Prostate gland (tissue), 2 donors: ENCODE results near the gene CDH6. TPM values are rescaled to one million over a fixed set of nuclear protein-coding genes. Genes with fewer than 3 reads are reported as not detected.

Experiments
- DNase-seq: peaks from one replicate; pipeline ENCODE4 v3.0.0-alpha.2; 2019; ENCODE audit warnings: low spot score
- H3K27ac ChIP-seq, 2 donors: fragments of 200-600 bp; sonication (generic); 2 replicates each; pipeline ENCODE4 v1.5.1; 2017 to 2019
- H3K27me3 ChIP-seq: fragments of 200-600 bp; sonication (generic); replicated peaks from 2 replicates; pipeline ENCODE4 v1.5.1; 2019; ENCODE audit not compliant: insufficient read depth
- H3K36me3 ChIP-seq, 2 donors: fragments of 200-600 bp; sonication (generic); 1 replicate in 1 of 2; 2 replicates in 1 of 2; pipeline versions ENCODE4 v1.5.1 to v1.8.1; 2017 to 2019
- H3K4me1 ChIP-seq: fragments of 200-600 bp; sonication (generic); replicated peaks from 2 replicates; pipeline ENCODE4 v1.5.1; 2019
- H3K4me3 ChIP-seq, 2 donors: fragments of 200-600 bp; sonication (generic); 2 replicates each; pipeline ENCODE4 v1.5.1; 2017 to 2019
- H3K9me3 ChIP-seq: fragments of 200-600 bp; sonication (generic); 2 replicates; pipeline ENCODE4 v1.5.1; 2017
- POLR2A ChIP-seq: fragments of 450-650 bp; IDR thresholded peaks from one replicate; pipeline ENCODE4 v1.6.1; 2016; ENCODE audit warnings: antibody characterized with exemption, mild to moderate bottlenecking
- POLR2AphosphoS5 ChIP-seq: sonication (generic); formaldehyde crosslinking; IDR thresholded peaks from one replicate; pipeline ENCODE4 v1.6.1; 2017; ENCODE audit warnings: antibody characterized with exemption
- WGBS: methylation state at CpG from one replicate; pipeline ENCODE4 v1.1.5; 2018; 5-methylcytosine and 5-hydroxymethylcytosine counted together
- intact Hi-C: fragments of 100-400 bp; cut with DNase I; formaldehyde crosslinking; loops from one replicate; pipeline ENCODE4 v1.14.2; 2022
- total RNA-seq, 2 donors: library from RNA; depleted of rRNA; stranded (reverse); fragments of >200 nt; gene quantifications; one replicate each; pipeline ENCODE4 v1.1.0, GENCODE V29; 2016
- TF ChIP-seq, protein P1 (sequence below), 4 experiments: fragments of 200-600 bp in 2 of 4; fragments of 450-650 bp in 2 of 4; sonication (generic) in 2 of 4; IDR thresholded peaks; 1 replicate in 3 of 4; 2 replicates in 1 of 4; pipeline ENCODE4 v1.5.1; 2016 to 2019; ENCODE audit warnings: antibody characterized with exemption in 4 of 4, mild to moderate bottlenecking in 2 of 4, moderate library complexity in 2 of 4

The CDH6 gene
- total RNA-seq, 2 donors from 2014 or later = 1.2 to 2.3 TPM

GRCh38 chr5:31156631-31157160, 36.8 kb upstream of the CDH6 start:
- no peaks in the 10 kb centered on the region for H3K27me3 ChIP-seq
- 62% methylated on average over 3 of the region's 3 CpGs for WGBS

DNA sequence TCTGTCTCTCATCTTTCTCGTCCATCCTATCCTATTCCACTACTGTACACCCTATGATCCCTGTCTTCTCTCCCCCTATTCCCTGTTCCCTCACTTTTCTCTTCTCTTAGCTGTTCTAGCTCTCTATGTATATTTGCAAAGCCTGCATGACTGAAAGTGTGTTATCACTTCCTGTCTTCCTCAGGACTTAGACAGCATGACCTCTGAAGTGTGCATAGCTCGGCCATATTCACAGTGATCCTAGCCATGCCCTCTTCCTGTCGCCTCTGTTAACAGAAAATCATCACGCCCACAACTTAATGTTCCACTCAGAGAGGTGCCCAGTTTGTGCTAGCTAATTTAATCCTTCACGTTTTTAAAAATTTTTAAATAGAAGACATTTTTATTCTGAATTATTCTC, 35.8 kb upstream of the CDH6 start:
- no peaks in the 10 kb centered on the region for H3K36me3 ChIP-seq
- H3K9me3 ChIP-seq = no peaks in the 10 kb centered on the region
- H3K4me3 ChIP-seq = no peak overlapping the region
- no peaks in the 10 kb centered on the region for H3K4me1 ChIP-seq
- 67% methylated on average over 5 of the region's 5 CpGs for WGBS
- no peak for DNase-seq
- no peaks in the 10 kb centered on the region for H3K27me3 ChIP-seq
- TF ChIP-seq, protein P1, sequence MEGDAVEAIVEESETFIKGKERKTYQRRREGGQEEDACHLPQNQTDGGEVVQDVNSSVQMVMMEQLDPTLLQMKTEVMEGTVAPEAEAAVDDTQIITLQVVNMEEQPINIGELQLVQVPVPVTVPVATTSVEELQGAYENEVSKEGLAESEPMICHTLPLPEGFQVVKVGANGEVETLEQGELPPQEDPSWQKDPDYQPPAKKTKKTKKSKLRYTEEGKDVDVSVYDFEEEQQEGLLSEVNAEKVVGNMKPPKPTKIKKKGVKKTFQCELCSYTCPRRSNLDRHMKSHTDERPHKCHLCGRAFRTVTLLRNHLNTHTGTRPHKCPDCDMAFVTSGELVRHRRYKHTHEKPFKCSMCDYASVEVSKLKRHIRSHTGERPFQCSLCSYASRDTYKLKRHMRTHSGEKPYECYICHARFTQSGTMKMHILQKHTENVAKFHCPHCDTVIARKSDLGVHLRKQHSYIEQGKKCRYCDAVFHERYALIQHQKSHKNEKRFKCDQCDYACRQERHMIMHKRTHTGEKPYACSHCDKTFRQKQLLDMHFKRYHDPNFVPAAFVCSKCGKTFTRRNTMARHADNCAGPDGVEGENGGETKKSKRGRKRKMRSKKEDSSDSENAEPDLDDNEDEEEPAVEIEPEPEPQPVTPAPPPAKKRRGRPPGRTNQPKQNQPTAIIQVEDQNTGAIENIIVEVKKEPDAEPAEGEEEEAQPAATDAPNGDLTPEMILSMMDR (IDR thresholded peaks at IDR 0.05) = no peak
- no peak for TF ChIP-seq POLR2A
- no peak for TF ChIP-seq POLR2AphosphoS5
- intact Hi-C loops = no loop called here
- no peak overlapping the region for H3K27ac ChIP-seq

More at GRCh38 chr5:31156631-31157160, 36.8 kb upstream of the CDH6 start:
- DNase-seq = no peak
- H3K27ac ChIP-seq = no peak overlapping the region
- H3K4me3 ChIP-seq = no peak overlapping the region
- TF ChIP-seq, protein P1 (IDR thresholded peaks at IDR 0.05) = no peak
- TF ChIP-seq POLR2AphosphoS5 (no peak), POLR2A (no peak)
- H3K36me3 ChIP-seq = no peaks in the 10 kb centered on the region
- no peaks in the 10 kb centered on the region for H3K4me1 ChIP-seq
- H3K9me3 ChIP-seq = no peaks in the 10 kb centered on the region
- intact Hi-C loops = no loop called here

GRCh38 chr5:31158686-31159085, 34.8 kb upstream of the CDH6 start:
- Histone ChIP-seq H3K4me1 (no peaks in the 10 kb centered on the region), H3K27me3 (no peaks in the 10 kb centered on the region), H3K4me3 (no peak overlapping the region), H3K36me3 (no peaks in the 10 kb centered on the region), H3K27ac (no peak overlapping the region), H3K9me3 (no peaks in the 10 kb centered on the region)
- WGBS = 38% methylated on average over 1 of the region's 1 CpG
- TF ChIP-seq POLR2A (no peak), POLR2AphosphoS5 (no peak)
- TF ChIP-seq, protein P1 (IDR thresholded peaks at IDR 0.05) = no peak
- intact Hi-C loops = no loop called here
- DNase-seq = no peak

DNA sequence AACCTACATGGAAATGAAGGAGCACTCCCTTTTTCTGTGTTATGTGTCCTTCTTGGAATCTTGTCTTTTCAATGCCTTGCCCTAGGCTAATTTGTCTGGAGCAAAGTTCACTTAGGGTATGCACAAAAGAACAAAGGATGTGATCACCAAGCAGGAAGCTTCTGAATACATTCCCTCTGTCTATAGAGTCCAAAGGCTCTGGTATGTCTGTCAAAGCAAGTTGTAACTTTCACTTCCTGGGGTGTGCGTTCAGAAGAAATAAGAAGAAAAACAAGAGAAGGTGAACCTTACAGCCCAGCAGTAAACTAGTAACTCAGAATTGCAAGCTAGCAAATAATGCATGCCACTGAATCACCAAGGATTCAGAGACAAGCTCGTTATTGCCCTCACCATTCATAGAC, 31.7 kb upstream of the CDH6 start:
- H3K27me3 ChIP-seq = no peaks in the 10 kb centered on the region
- no peaks in the 10 kb centered on the region for H3K9me3 ChIP-seq
- no peak for DNase-seq
- WGBS = 14% methylated on average over 2 of the region's 2 CpGs
- H3K36me3 ChIP-seq = no peaks in the 10 kb centered on the region
- intact Hi-C loops = no loop called here
- no peaks in the 10 kb centered on the region for H3K4me1 ChIP-seq
- H3K27ac ChIP-seq = no peak overlapping the region
- no peak overlapping the region for H3K4me3 ChIP-seq
- TF ChIP-seq POLR2A = no peak
- no peak for TF ChIP-seq POLR2AphosphoS5
- TF ChIP-seq, protein P1 (IDR thresholded peaks at IDR 0.05) = no peak

DNA sequence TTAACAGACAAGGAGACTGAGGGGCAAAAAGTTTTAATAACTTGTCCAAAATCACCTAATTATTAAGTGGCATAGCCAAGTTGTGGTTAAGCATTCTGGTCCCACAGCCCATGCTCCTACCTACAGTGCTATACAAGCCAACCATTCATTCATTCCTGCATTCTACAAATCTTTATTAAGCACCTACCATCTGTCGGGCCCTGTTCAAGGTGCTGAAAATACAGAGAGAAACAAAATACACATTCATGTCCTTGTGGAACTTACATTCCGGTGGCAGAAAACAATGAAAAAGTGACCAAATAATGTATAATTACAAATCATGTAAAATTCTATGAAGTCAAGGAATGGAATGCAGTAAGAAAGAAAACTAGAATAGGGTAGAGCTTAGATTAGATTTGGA, 27.8 kb upstream of the CDH6 start:
- TF ChIP-seq POLR2A = no peak
- TF ChIP-seq, protein P1 (IDR thresholded peaks at IDR 0.05) = no peak
- no peak for TF ChIP-seq POLR2AphosphoS5
- WGBS = 68% methylated on average over 2 of the region's 2 CpGs

More for the DNA sequence above, 27.8 kb upstream of the CDH6 start:
- Histone ChIP-seq H3K4me3 (no peak overlapping the region), H3K36me3 (no peaks in the 10 kb centered on the region), H3K9me3 (no peaks in the 10 kb centered on the region), H3K4me1 (no peaks in the 10 kb centered on the region), H3K27me3 (no peaks in the 10 kb centered on the region), H3K27ac (no peak overlapping the region)
- intact Hi-C loops = no loop called here
- no peak for DNase-seq
